Neural cell (in vitro differentiated cells): ENCODE measurements around the gene WNT7B. TPM values are rescaled to one million over a fixed set of nuclear protein-coding genes. Genes with fewer than 3 reads are reported as not detected.

ENCODE experiments used
- H2AFZ ChIP-seq: fragments of 200-600, 300-800 bp; sonication (generic), shearing (Covaris generic); 2 replicates; pipeline ENCODE4 v1.6.0; 2014; ENCODE audit warnings: low read depth, mild to moderate bottlenecking, antibody characterized with exemption, low read length, moderate library complexity
- H3F3A ChIP-seq: fragments of 200-600 bp; shearing (Covaris generic); 2 replicates; pipeline ENCODE4 v1.6.1; 2016; ENCODE audit warnings: mild to moderate bottlenecking, moderate library complexity, mixed read lengths, antibody characterized with exemption, low read length; ENCODE audit not compliant: insufficient read depth, poor library complexity, severe bottlenecking
- H3K27ac ChIP-seq: fragments of 200-600, 300-800 bp; sonication (generic), shearing (Covaris generic); 2 replicates; pipeline ENCODE4 v1.5.1; 2014; ENCODE audit warnings: mild to moderate bottlenecking, low read length, moderate library complexity
- H3K27me3 ChIP-seq: fragments of 300-800, 200-600 bp; sonication (generic), shearing (Covaris generic); 2 replicates; pipeline ENCODE4 v1.6.0; 2014; ENCODE audit warnings: mild to moderate bottlenecking, low read depth, low read length, moderate library complexity; ENCODE audit not compliant: insufficient read depth
- H3K36me3 ChIP-seq: fragments of 300-800, 200-600 bp; sonication (generic), shearing (Covaris generic); 2 replicates; pipeline ENCODE4 v1.5.1; 2014; ENCODE audit warnings: mild to moderate bottlenecking, antibody characterized with exemption, low read length, moderate library complexity; ENCODE audit not compliant: insufficient read depth
- H3K4me2 ChIP-seq: fragments of 300-800, 200-600 bp; sonication (generic), shearing (Covaris generic); 2 replicates; pipeline ENCODE4 v1.6.0; 2014; ENCODE audit warnings: mild to moderate bottlenecking, low read length
- H3K4me3 ChIP-seq: fragments of 300-800, 200-600 bp; sonication (generic), shearing (Covaris generic); 2 replicates; pipeline ENCODE4 v1.5.1; 2014; ENCODE audit warnings: mild to moderate bottlenecking, low read length, moderate library complexity
- H3K79me2 ChIP-seq: fragments of 200-600 bp; shearing (Covaris generic); replicated peaks from 2 replicates; pipeline ENCODE4 v1.6.0; 2014; ENCODE audit warnings: mild to moderate bottlenecking, low read length, moderate library complexity; ENCODE audit not compliant: insufficient read depth
- H3K9ac ChIP-seq: fragments of 300-800, 200-600 bp; sonication (generic), shearing (Covaris generic); 2 replicates; pipeline ENCODE4 v1.6.1; 2016; ENCODE audit warnings: mild to moderate bottlenecking, low read length, mixed read lengths
- H3K9me2 ChIP-seq: fragments of 200-600 bp; shearing (Covaris generic); 2 replicates; pipeline ENCODE4 v1.6.1; 2016; ENCODE audit warnings: mild to moderate bottlenecking, low read length, mixed read lengths; ENCODE audit not compliant: insufficient read depth
- H3K9me3 ChIP-seq: fragments of 200-600, 300-800 bp; sonication (generic), shearing (Covaris generic); 2 replicates; pipeline ENCODE4 v1.6.1; 2016; ENCODE audit warnings: mild to moderate bottlenecking, mixed run types, low read length, moderate library complexity, mixed read lengths
- H4K20me1 ChIP-seq: fragments of 200-600 bp; shearing (Covaris generic); 2 replicates; pipeline ENCODE4 v1.6.1; 2016; ENCODE audit warnings: mild to moderate bottlenecking, mixed run types; ENCODE audit not compliant: insufficient read depth
- EP300 ChIP-seq: fragments of 450-650 bp; conservative IDR thresholded peaks from 2 replicates; pipeline ENCODE4 v1.6.1; 2014; ENCODE audit warnings: antibody characterized with exemption, mild to moderate bottlenecking, moderate library complexity; ENCODE audit not compliant: poor library complexity, severe bottlenecking
- EZH2 ChIP-seq: fragments of 200-600, 300-800 bp; shearing (Covaris generic), sonication (generic); IDR thresholded peaks from 2 replicates; pipeline ENCODE4 v1.6.1; 2014; ENCODE audit warnings: antibody characterized with exemption, low read length, borderline replicate concordance, mild to moderate bottlenecking; ENCODE audit not compliant: insufficient read depth, poor library complexity, severe bottlenecking
- MXI1 ChIP-seq: fragments of 450-650 bp; conservative IDR thresholded peaks from 2 replicates; pipeline ENCODE4 v1.6.1; 2014; ENCODE audit warnings: antibody characterized with exemption, mild to moderate bottlenecking; ENCODE audit not compliant: poor library complexity, severe bottlenecking
- POLR2AphosphoS5 ChIP-seq: IDR thresholded peaks from 2 replicates; pipeline ENCODE4 v1.6.1; 2012
- SMC3 ChIP-seq: fragments of 450-650 bp; conservative IDR thresholded peaks from 2 replicates; pipeline ENCODE4 v1.6.1; 2014; ENCODE audit warnings: antibody characterized with exemption, mild to moderate bottlenecking, moderate library complexity; ENCODE audit not compliant: poor library complexity
- TAF1 ChIP-seq: IDR thresholded peaks from 2 replicates; pipeline ENCODE4 v1.6.1; 2012; ENCODE audit warnings: low read depth
- polyA plus RNA-seq: library from polyadenylated mRNA; depleted of rRNA; stranded (reverse); fragments of >200 nt; gene quantifications from 2 replicates; pipeline ENCODE4 v1.2.3, GENCODE V29; 2014
- TF ChIP-seq, protein P1 (sequence below): fragments of 450-650 bp; IDR thresholded peaks from 2 replicates; pipeline ENCODE4 v1.5.1; 2014; ENCODE audit warnings: antibody characterized with exemption, mild to moderate bottlenecking, moderate library complexity; ENCODE audit not compliant: poor library complexity, severe bottlenecking
- TF ChIP-seq, protein P2 (sequence below): IDR thresholded peaks from 2 replicates; pipeline ENCODE4 v1.6.1; 2012; ENCODE audit warnings: borderline replicate concordance

Gene WNT7B
- polyA plus RNA-seq, 1 donor from 2014 or later: 0.16 TPM

DNA sequence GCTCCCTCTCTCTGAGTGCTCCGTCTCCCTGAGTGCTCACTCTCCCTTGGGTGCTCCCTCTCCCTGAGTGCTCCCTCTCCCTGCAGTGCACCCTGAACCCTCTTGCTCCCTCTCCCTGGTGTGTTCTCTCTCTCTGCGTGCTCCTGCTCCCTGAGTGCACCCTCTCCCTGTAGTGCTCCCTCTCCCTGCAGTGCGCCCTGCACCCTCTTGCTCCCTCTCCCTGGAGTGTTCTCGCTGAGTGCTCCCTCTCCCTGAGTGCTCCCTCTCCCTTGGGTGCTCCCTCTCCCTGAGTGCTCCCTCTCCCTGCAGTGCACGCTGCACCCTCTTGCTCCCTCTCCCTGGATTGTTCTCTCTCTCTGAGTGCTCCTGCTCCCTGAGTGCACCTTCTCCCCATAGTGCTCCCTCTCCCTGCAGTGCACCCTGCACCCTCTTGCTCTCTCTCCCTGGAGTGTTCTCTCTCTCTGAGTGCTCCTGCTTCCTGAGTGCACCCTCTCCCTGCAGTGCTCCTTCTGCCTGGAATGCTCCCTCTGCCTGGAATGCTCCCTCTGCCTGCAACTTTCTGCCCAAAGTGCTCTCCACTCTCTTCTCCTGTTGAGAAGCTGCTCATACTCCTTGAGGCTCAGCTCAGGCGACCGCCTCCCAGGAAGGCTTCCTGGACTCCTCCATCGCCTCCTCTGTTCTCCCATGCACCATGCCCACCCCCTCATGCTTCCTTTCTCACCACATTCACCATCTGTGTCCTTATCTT is 48.4 kb upstream of the WNT7B start:
- H3K4me2 ChIP-seq: no peak overlapping the region
- no peaks in the 10 kb centered on the region for H3K9me3 ChIP-seq
- H3K9ac ChIP-seq: no peak overlapping the region
- H4K20me1 ChIP-seq: no peaks in the 10 kb centered on the region
- no peaks in the 10 kb centered on the region for H3F3A ChIP-seq
- no peak overlapping the region for H3K4me3 ChIP-seq
- no peaks in the 10 kb centered on the region for H3K79me2 ChIP-seq
- H3K27me3 ChIP-seq: peaks cover 93% of the 10 kb centered on the region
- H3K27ac ChIP-seq: no peak overlapping the region
- no peaks in the 10 kb centered on the region for H3K9me2 ChIP-seq
- H3K36me3 ChIP-seq: no peaks in the 10 kb centered on the region
- TF ChIP-seq, protein P1, sequence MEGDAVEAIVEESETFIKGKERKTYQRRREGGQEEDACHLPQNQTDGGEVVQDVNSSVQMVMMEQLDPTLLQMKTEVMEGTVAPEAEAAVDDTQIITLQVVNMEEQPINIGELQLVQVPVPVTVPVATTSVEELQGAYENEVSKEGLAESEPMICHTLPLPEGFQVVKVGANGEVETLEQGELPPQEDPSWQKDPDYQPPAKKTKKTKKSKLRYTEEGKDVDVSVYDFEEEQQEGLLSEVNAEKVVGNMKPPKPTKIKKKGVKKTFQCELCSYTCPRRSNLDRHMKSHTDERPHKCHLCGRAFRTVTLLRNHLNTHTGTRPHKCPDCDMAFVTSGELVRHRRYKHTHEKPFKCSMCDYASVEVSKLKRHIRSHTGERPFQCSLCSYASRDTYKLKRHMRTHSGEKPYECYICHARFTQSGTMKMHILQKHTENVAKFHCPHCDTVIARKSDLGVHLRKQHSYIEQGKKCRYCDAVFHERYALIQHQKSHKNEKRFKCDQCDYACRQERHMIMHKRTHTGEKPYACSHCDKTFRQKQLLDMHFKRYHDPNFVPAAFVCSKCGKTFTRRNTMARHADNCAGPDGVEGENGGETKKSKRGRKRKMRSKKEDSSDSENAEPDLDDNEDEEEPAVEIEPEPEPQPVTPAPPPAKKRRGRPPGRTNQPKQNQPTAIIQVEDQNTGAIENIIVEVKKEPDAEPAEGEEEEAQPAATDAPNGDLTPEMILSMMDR: no peak
- no peak for TF ChIP-seq EP300
- TF ChIP-seq MXI1: no peak
- TF ChIP-seq EZH2: no peak
- no peak for TF ChIP-seq TAF1
- H2AFZ ChIP-seq: no peak overlapping the region

DNA sequence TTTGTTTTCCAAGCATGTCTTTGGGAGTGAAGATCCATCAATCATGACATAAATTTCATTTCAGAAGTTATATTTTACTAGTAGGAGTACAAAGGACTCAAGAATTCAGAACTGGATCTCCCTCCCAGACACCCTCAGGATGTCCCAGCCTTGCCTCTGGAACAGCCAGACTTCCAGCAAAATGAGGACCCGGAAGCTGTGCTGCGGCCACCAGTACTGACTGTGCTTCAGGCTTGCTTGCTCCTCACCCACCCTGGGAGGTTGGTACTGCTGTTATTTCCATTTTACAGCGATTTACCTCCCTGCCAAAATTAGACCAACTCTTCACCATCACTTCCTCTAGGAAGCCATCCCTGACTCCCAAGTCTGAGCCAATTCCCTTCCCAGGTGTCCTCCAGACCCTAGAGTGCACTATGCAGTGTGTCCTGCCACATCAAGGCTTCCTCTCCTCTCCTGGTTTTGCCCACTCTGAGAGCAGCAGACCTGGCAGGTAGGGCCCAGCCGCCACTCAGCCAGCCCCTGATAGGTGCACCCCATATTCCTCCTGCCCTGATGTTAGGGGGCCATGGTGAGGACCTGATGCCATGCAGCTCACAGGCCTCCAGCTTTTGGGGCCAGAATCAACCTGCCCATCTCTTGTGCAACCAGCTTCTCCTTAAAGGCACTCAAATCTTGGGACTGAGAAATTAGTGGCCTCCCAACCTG is 47.3 kb upstream of the WNT7B start:
- no peak overlapping the region for H3K9ac ChIP-seq
- TF ChIP-seq EZH2 (no peak), SMC3 (no peak), MXI1 (no peak), POLR2AphosphoS5 (no peak), EP300 (no peak), TAF1 (no peak)
- TF ChIP-seq, protein P1: no peak
- TF ChIP-seq, protein P2, sequence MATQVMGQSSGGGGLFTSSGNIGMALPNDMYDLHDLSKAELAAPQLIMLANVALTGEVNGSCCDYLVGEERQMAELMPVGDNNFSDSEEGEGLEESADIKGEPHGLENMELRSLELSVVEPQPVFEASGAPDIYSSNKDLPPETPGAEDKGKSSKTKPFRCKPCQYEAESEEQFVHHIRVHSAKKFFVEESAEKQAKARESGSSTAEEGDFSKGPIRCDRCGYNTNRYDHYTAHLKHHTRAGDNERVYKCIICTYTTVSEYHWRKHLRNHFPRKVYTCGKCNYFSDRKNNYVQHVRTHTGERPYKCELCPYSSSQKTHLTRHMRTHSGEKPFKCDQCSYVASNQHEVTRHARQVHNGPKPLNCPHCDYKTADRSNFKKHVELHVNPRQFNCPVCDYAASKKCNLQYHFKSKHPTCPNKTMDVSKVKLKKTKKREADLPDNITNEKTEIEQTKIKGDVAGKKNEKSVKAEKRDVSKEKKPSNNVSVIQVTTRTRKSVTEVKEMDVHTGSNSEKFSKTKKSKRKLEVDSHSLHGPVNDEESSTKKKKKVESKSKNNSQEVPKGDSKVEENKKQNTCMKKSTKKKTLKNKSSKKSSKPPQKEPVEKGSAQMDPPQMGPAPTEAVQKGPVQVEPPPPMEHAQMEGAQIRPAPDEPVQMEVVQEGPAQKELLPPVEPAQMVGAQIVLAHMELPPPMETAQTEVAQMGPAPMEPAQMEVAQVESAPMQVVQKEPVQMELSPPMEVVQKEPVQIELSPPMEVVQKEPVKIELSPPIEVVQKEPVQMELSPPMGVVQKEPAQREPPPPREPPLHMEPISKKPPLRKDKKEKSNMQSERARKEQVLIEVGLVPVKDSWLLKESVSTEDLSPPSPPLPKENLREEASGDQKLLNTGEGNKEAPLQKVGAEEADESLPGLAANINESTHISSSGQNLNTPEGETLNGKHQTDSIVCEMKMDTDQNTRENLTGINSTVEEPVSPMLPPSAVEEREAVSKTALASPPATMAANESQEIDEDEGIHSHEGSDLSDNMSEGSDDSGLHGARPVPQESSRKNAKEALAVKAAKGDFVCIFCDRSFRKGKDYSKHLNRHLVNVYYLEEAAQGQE: no peak

More for the DNA sequence above, 47.3 kb upstream of the WNT7B start:
- Histone ChIP-seq H4K20me1 (no peaks in the 10 kb centered on the region), H2AFZ (no peak overlapping the region), H3K79me2 (no peaks in the 10 kb centered on the region), H3K27ac (no peak overlapping the region), H3K27me3 (peaks cover 92% of the 10 kb centered on the region), H3F3A (no peaks in the 10 kb centered on the region), H3K9me3 (no peaks in the 10 kb centered on the region), H3K4me3 (no peak overlapping the region), H3K9me2 (no peaks in the 10 kb centered on the region), H3K36me3 (no peaks in the 10 kb centered on the region), H3K4me2 (no peak overlapping the region)
